ENCODE measurements around the gene TCF21. TPM values are rescaled to one million over a fixed set of nuclear protein-coding genes. Genes with fewer than 3 reads are reported as not detected.

TCF21 gene
- total and polyA plus RNA-seq, 2 experiments from 2014 or later, result 8.2 to 10.1 TPM

GRCh38 chr6:133871131-133871530, 17.8 kb upstream of the TCF21 start:
- Histone ChIP-seq H3K4me2 (no peak overlapping the region), H3K9me2 (replicated peaks; ENCODE audit: insufficient read depth) (no peaks in the 10 kb centered on the region), H3K27me3 (peaks cover 7% of the 10 kb centered on the region), H3K4me3 (no peak overlapping the region), H3K79me2 (no peaks in the 10 kb centered on the region), H2AFZ (no peak overlapping the region), H3K27ac (no peak overlapping the region), H4K20me1 (ENCODE audit: insufficient read depth, poor library complexity, severe bottlenecking) (no peaks in the 10 kb centered on the region), H3K9me3 (ENCODE audit: low read depth) (no peaks in the 10 kb centered on the region), H3K36me3 (replicated peaks; ENCODE audit: insufficient read depth, low read depth) (no peaks in the 10 kb centered on the region), H3K4me1 (ENCODE audit: insufficient read depth) (no peaks in the 10 kb centered on the region)
- DNase-seq (ENCODE audit: low spot score), result no peak
- TF ChIP-seq EZH2phosphoT487 (IDR thresholded peaks at IDR 0.05; ENCODE audit: low read depth, severe bottlenecking, unreplicated experiment), result no peak
- no peak for TF ChIP-seq EZH2 (IDR thresholded peaks at IDR 0.05; ENCODE audit: borderline replicate concordance)
- TF ChIP-seq CTCF (IDR thresholded peaks at IDR 0.05; ENCODE audit: poor library complexity), result no peak

- Histone ChIP-seq H3K4me3 (no peak overlapping the region), H3K36me3 (replicated peaks; ENCODE audit: insufficient read depth, low read depth) (no peaks in the 10 kb centered on the region), H3K9me2 (replicated peaks; ENCODE audit: insufficient read depth) (no peaks in the 10 kb centered on the region), H3K4me1 (ENCODE audit: insufficient read depth) (no peaks in the 10 kb centered on the region), H3K4me2 (no peak overlapping the region), H2AFZ (no peak overlapping the region), H3K27me3 (peaks cover 7% of the 10 kb centered on the region), H3K27ac (no peak overlapping the region), H4K20me1 (ENCODE audit: insufficient read depth, poor library complexity, severe bottlenecking) (no peaks in the 10 kb centered on the region), H3K9me3 (ENCODE audit: low read depth) (no peaks in the 10 kb centered on the region), H3K79me2 (no peaks in the 10 kb centered on the region)
- no peak for TF ChIP-seq EZH2phosphoT487 (IDR thresholded peaks at IDR 0.05; ENCODE audit: low read depth, severe bottlenecking, unreplicated experiment)
- no peak for TF ChIP-seq CTCF (IDR thresholded peaks at IDR 0.05; ENCODE audit: poor library complexity)
- TF ChIP-seq EZH2 (IDR thresholded peaks at IDR 0.05; ENCODE audit: borderline replicate concordance), result no peak
- 81% methylated on average over 5 of the region's 5 CpGs for WGBS (ENCODE audit: low lambda C conversion rate, missing lambda C conversion rate)
- no peak for DNase-seq (ENCODE audit: low spot score)
Measured at GRCh38 chr6:133873538-133873937, 15.4 kb upstream of the TCF21 start.

GRCh38 chr6:133877116-133877515, 11.8 kb upstream of the TCF21 start:
- Histone ChIP-seq H3K4me3 (no peak overlapping the region), H3K4me1 (ENCODE audit: insufficient read depth) (no peaks in the 10 kb centered on the region), H3K27ac (no peak overlapping the region), H3K9me2 (replicated peaks; ENCODE audit: insufficient read depth) (no peaks in the 10 kb centered on the region), H3K36me3 (replicated peaks; ENCODE audit: insufficient read depth, low read depth) (no peaks in the 10 kb centered on the region), H4K20me1 (ENCODE audit: insufficient read depth, poor library complexity, severe bottlenecking) (no peaks in the 10 kb centered on the region), H3K9me3 (ENCODE audit: low read depth) (no peaks in the 10 kb centered on the region), H2AFZ (no peak overlapping the region), H3K27me3 (peaks cover 4% of the 10 kb centered on the region), H3K4me2 (no peak overlapping the region), H3K79me2 (no peaks in the 10 kb centered on the region)
- no peak for TF ChIP-seq CTCF (IDR thresholded peaks at IDR 0.05; ENCODE audit: poor library complexity)
- TF ChIP-seq EZH2phosphoT487 (IDR thresholded peaks at IDR 0.05; ENCODE audit: low read depth, severe bottlenecking, unreplicated experiment), result no peak
- no peak for TF ChIP-seq EZH2 (IDR thresholded peaks at IDR 0.05; ENCODE audit: borderline replicate concordance)
- no peak for DNase-seq (ENCODE audit: low spot score)
- 85% methylated on average over 5 of the region's 5 CpGs for WGBS (ENCODE audit: low lambda C conversion rate, missing lambda C conversion rate)

GRCh38 chr6:133880006-133880405, 8.9 kb upstream of the TCF21 start:
- H3K4me2 ChIP-seq, result no peak overlapping the region
- no peak overlapping the region for H3K4me3 ChIP-seq
- no peaks in the 10 kb centered on the region for H3K9me3 ChIP-seq (ENCODE audit: low read depth)
- no peak for DNase-seq (ENCODE audit: low spot score)
- H3K27me3 ChIP-seq, result peaks cover 8% of the 10 kb centered on the region
- H2AFZ ChIP-seq, result no peak overlapping the region
- H4K20me1 ChIP-seq (ENCODE audit: insufficient read depth, poor library complexity, severe bottlenecking), result no peaks in the 10 kb centered on the region
- no peak overlapping the region for H3K27ac ChIP-seq
- TF ChIP-seq EZH2phosphoT487 (IDR thresholded peaks at IDR 0.05; ENCODE audit: low read depth, severe bottlenecking, unreplicated experiment) (no peak), CTCF (IDR thresholded peaks at IDR 0.05; ENCODE audit: poor library complexity) (no peak)
- no peaks in the 10 kb centered on the region for H3K36me3 ChIP-seq (replicated peaks; ENCODE audit: insufficient read depth, low read depth)
- H3K4me1 ChIP-seq (ENCODE audit: insufficient read depth), result no peaks in the 10 kb centered on the region
- no peaks in the 10 kb centered on the region for H3K9me2 ChIP-seq (replicated peaks; ENCODE audit: insufficient read depth)
- H3K79me2 ChIP-seq, result no peaks in the 10 kb centered on the region
